Adrenal gland (tissue), 5 donors: ENCODE data around the gene NR6A1.

Experiments
- POLR2A ChIP-seq, 2 donors: fragments of 450-650 bp; IDR thresholded peaks; one replicate each; pipeline ENCODE4 v1.6.1; 2017; ENCODE audit warnings: antibody characterized with exemption in 2 of 2, mild to moderate bottlenecking in 2 of 2, moderate library complexity in 1 of 2
- TF ChIP-seq, protein P1 (sequence below), 6 experiments: fragments of 450-650 bp in 4 of 6; fragments of 200-600 bp in 2 of 6; sonication (generic) in 1 of 6; IDR thresholded peaks; 1 replicate in 5 of 6; 2 replicates in 1 of 6; pipeline versions ENCODE4 v1.5.1 to v1.8.0; 2016 to 2021; ENCODE audit warnings: antibody characterized with exemption in 6 of 6, mild to moderate bottlenecking in 2 of 6, moderate library complexity in 1 of 6
- donor health status: DM: no; HTN: no; CAD: no.

DNA sequence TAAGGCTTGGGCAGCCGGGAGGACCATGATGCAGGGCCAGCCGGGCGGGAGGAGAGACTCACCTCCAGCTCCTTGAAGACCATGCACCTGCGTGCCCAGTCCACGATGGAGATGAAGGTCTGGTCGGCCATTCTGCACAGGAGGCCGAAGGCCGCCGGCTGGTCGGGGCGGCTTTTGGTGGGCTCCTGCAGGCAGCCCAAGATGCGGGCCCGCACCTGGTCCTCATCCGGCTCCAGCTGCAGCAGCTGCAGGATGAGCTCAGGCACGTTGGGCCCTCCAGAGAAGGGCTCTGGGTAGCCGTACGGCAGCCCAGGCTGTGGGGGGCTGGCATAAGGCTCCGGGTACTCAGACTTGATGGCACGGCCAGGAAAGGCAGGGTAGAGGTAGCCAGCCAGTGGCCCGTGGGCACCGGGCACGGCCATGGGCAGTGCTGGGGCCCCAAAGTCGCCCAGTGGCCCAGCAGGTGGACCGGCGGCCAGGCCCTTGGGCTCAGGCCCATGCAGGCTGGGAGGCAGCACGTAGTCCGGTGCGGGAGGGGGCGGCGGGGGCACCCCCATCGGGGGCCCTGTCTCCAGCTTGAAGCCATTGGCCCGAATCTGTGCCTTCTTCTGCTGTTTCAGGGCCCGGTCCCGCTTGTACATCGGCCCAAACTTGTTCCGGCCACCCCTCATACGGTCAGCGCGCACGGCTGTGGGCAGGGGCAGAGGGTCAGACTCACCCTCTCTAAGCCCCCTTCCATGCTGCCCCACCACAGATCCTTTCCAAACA is 270.9 kb downstream of the NR6A1 start:
- TF ChIP-seq, protein P1, sequence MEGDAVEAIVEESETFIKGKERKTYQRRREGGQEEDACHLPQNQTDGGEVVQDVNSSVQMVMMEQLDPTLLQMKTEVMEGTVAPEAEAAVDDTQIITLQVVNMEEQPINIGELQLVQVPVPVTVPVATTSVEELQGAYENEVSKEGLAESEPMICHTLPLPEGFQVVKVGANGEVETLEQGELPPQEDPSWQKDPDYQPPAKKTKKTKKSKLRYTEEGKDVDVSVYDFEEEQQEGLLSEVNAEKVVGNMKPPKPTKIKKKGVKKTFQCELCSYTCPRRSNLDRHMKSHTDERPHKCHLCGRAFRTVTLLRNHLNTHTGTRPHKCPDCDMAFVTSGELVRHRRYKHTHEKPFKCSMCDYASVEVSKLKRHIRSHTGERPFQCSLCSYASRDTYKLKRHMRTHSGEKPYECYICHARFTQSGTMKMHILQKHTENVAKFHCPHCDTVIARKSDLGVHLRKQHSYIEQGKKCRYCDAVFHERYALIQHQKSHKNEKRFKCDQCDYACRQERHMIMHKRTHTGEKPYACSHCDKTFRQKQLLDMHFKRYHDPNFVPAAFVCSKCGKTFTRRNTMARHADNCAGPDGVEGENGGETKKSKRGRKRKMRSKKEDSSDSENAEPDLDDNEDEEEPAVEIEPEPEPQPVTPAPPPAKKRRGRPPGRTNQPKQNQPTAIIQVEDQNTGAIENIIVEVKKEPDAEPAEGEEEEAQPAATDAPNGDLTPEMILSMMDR (IDR thresholded peaks at IDR 0.05), result no peak
- TF ChIP-seq POLR2A (IDR thresholded peaks at IDR 0.05), result no peak
